Hepatocyte (in vitro differentiated cells): ENCODE results near the gene SOX10. TPM values are rescaled to one million over a fixed set of nuclear protein-coding genes. Genes with fewer than 3 reads are reported as not detected.

Experiments
- DNase-seq: peaks from one replicate; pipeline ENCODE4 v3.0.0-alpha.2; 2016; ENCODE audit warnings: low spot score
- H2AFZ ChIP-seq: fragments of 200-600 bp; sonication (generic); 2 replicates; pipeline ENCODE4 v1.6.0; 2016; ENCODE audit warnings: antibody characterized with exemption, mild to moderate bottlenecking
- H3K27ac ChIP-seq: fragments of 200-600 bp; sonication (generic); 2 replicates; pipeline ENCODE4 v1.5.1; 2016; ENCODE audit warnings: mild to moderate bottlenecking
- H3K27me3 ChIP-seq: fragments of 200-600 bp; sonication (generic); 2 replicates; pipeline ENCODE4 v1.6.1; 2016
- H3K36me3 ChIP-seq: fragments of 200-600 bp; sonication (generic); replicated peaks from 2 replicates; pipeline ENCODE4 v1.5.1; 2016; ENCODE audit warnings: low read depth; ENCODE audit not compliant: insufficient read depth
- H3K4me1 ChIP-seq: fragments of 200-600 bp; sonication (generic); 2 replicates; pipeline ENCODE4 v1.5.1; 2016; ENCODE audit warnings: mild to moderate bottlenecking, moderate library complexity; ENCODE audit not compliant: insufficient read depth
- H3K4me2 ChIP-seq: fragments of 200-600 bp; sonication (generic); 2 replicates; pipeline ENCODE4 v1.6.0; 2016
- H3K4me3 ChIP-seq: fragments of 200-600 bp; sonication (generic); 2 replicates; pipeline ENCODE4 v1.5.1; 2016; ENCODE audit warnings: mild to moderate bottlenecking
- H3K79me2 ChIP-seq: fragments of 200-600 bp; sonication (generic); 2 replicates; pipeline ENCODE4 v1.6.0; 2017; ENCODE audit warnings: mild to moderate bottlenecking
- H3K9me2 ChIP-seq: fragments of 200-600 bp; sonication (generic); replicated peaks from 2 replicates; pipeline ENCODE4 v1.6.0; 2017; ENCODE audit warnings: mild to moderate bottlenecking; ENCODE audit not compliant: insufficient read depth
- H3K9me3 ChIP-seq: fragments of 200-600 bp; sonication (generic); 2 replicates; pipeline ENCODE4 v1.5.1; 2016; ENCODE audit warnings: low read depth, mild to moderate bottlenecking
- H4K20me1 ChIP-seq: fragments of 200-600 bp; sonication (generic); 2 replicates; pipeline ENCODE4 v1.6.0; 2016; ENCODE audit warnings: mild to moderate bottlenecking; ENCODE audit not compliant: insufficient read depth, poor library complexity, severe bottlenecking
- EZH2 ChIP-seq: fragments of 200-600 bp; sonication (generic); IDR thresholded peaks from 2 replicates; pipeline ENCODE4 v1.6.1; 2016; ENCODE audit warnings: antibody characterized with exemption, mild to moderate bottlenecking, borderline replicate concordance
- EZH2phosphoT487 ChIP-seq: fragments of 200-600 bp; sonication (generic); IDR thresholded peaks from one replicate; pipeline ENCODE4 v1.6.1; 2018; ENCODE audit warnings: antibody characterized with exemption, mild to moderate bottlenecking, low read depth, moderate library complexity; ENCODE audit not compliant: unreplicated experiment, severe bottlenecking
- WGBS: methylation state at CpG from one replicate; pipeline ENCODE4 v1.1.6; 2016; ENCODE audit warnings: low lambda C conversion rate; ENCODE audit errors: missing lambda C conversion rate; 5-methylcytosine and 5-hydroxymethylcytosine counted together
- polyA plus RNA-seq: library from polyadenylated mRNA; unstranded; fragments of >200 nt; fragmentation: Nextera tagmentation; extraction: Ambion mirVana; gene quantifications from 2 replicates; pipeline ENCODE4 v1.2.1, GENCODE V29; 2016
- total RNA-seq: library from RNA; depleted of rRNA; stranded (reverse); fragments of >200 nt; gene quantifications from 2 replicates; pipeline ENCODE4 v1.2.3, GENCODE V29; 2014
- TF ChIP-seq, protein P1 (sequence below): fragments of 200-600 bp; sonication (generic); IDR thresholded peaks from 2 replicates; pipeline ENCODE4 v1.5.1; 2016; ENCODE audit warnings: antibody characterized with exemption, mild to moderate bottlenecking; ENCODE audit not compliant: poor library complexity

Gene SOX10
- total and polyA plus RNA-seq, 2 experiments from 2014 or later = not detected

DNA sequence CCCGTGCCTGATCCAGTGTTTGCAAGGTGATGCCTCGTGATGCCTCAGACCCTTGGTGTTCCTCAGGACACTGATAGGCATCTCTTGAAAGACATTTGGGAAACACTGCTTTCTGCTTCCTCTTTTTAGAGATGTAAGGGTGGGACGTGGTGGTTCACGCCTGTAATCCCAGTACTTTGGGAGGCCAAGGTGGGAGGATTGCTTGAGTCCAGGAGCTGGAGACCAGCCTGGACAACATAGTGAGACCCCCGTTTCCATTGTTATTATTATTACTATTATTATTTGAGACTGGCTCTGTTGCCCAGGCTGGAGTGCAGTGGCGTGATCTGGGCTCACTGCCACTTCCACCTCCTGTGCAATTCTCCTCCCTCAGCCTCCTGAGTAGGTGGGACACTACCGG, 6.5 kb upstream of the SOX10 start:
- Histone ChIP-seq H3K36me3 (no peaks in the 10 kb centered on the region), H3K9me3 (no peaks in the 10 kb centered on the region), H3K4me2 (no peak overlapping the region), H3K27ac (no peak overlapping the region), H3K9me2 (no peaks in the 10 kb centered on the region), H3K4me3 (no peak overlapping the region), H4K20me1 (no peaks in the 10 kb centered on the region), H3K27me3 (no peaks in the 10 kb centered on the region), H2AFZ (no peak overlapping the region), H3K79me2 (no peaks in the 10 kb centered on the region), H3K4me1 (no peaks in the 10 kb centered on the region)
- DNase-seq = no peak
- TF ChIP-seq EZH2 (no peak), EZH2phosphoT487 (no peak)
- TF ChIP-seq, protein P1, sequence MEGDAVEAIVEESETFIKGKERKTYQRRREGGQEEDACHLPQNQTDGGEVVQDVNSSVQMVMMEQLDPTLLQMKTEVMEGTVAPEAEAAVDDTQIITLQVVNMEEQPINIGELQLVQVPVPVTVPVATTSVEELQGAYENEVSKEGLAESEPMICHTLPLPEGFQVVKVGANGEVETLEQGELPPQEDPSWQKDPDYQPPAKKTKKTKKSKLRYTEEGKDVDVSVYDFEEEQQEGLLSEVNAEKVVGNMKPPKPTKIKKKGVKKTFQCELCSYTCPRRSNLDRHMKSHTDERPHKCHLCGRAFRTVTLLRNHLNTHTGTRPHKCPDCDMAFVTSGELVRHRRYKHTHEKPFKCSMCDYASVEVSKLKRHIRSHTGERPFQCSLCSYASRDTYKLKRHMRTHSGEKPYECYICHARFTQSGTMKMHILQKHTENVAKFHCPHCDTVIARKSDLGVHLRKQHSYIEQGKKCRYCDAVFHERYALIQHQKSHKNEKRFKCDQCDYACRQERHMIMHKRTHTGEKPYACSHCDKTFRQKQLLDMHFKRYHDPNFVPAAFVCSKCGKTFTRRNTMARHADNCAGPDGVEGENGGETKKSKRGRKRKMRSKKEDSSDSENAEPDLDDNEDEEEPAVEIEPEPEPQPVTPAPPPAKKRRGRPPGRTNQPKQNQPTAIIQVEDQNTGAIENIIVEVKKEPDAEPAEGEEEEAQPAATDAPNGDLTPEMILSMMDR = no peak
- WGBS = 94% methylated on average over 7 of the region's 7 CpGs

DNA sequence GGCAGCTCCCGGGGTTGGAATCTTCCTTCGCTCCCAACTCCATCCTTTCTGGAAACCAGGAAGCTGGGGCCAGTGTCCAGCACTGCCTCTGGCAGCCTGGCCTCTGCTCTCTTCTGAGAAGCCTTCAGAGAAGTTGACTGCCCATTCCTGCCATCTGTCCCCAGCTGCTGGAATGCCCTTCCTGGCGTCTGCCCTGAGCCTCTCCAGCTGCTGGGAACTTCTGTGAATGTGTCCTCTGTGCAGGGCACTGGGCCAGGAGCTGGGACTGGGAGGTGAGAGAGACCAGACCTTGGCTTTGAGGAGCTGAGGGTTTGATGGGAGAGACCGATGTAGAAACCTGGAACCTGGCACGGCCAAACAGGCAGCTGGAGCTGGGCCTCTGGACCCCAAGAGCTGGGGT, 5.9 kb upstream of the SOX10 start:
- H2AFZ ChIP-seq = no peak overlapping the region
- 94% methylated on average over 5 of the region's 5 CpGs for WGBS
- no peak overlapping the region for H3K4me2 ChIP-seq
- H3K79me2 ChIP-seq = no peaks in the 10 kb centered on the region
- no peaks in the 10 kb centered on the region for H3K9me2 ChIP-seq
- no peaks in the 10 kb centered on the region for H3K36me3 ChIP-seq
- H3K27me3 ChIP-seq = no peaks in the 10 kb centered on the region
- H4K20me1 ChIP-seq = no peaks in the 10 kb centered on the region
- no peaks in the 10 kb centered on the region for H3K9me3 ChIP-seq
- no peaks in the 10 kb centered on the region for H3K4me1 ChIP-seq
- no peak overlapping the region for H3K4me3 ChIP-seq
- TF ChIP-seq, protein P1 = no peak
- TF ChIP-seq EZH2phosphoT487 = no peak
- no peak for TF ChIP-seq EZH2
- H3K27ac ChIP-seq = no peak overlapping the region
- DNase-seq = no peak

DNA sequence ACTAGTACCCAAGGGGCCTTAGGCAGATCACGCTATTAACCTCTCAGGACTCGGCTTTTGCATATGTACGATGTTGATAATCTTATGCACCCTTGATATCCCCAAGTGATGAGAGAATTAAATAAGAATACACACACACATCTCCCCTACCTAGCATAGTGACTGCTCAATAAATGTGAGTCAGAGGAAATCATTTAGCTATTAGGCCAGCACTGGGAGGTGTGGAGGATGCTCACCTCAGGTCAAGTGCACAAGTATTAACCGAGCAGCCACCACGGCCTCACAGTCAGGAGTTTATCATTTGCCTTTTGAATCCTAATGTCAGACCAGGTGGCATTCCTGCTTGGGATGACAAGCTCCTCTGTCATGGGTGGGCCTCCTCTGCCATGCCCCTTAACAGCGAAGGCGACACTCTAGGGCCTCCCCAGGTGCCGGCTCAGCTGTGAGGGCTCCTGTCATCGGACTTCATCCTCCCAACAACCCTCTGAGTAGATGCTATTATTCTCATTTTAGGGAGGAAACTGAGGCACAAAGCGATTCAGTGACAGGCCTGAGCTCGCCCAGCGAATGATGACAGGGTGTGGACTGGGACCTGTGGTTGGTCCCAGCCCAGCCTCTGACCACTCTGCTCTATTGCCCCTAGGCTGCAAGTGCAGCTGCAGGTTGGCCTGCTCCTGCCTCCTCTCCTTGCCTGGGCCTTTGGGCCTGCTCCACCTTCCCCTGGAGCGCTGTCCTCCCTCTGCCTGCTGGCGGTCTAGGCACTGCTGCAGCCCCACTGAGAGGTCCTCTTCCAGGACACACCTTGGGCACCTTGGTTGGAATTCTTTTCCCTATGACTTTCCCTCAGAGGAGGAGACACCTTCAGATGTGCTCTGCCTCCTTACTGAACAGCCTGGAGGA, 5.0 kb upstream of the SOX10 start:
- 94% methylated on average over 14 of the region's 14 CpGs for WGBS
- H4K20me1 ChIP-seq = no peaks in the 10 kb centered on the region
- no peak overlapping the region for H3K4me2 ChIP-seq
- no peaks in the 10 kb centered on the region for H3K9me3 ChIP-seq
- no peaks in the 10 kb centered on the region for H3K79me2 ChIP-seq
- H3K36me3 ChIP-seq = no peaks in the 10 kb centered on the region
- peaks cover 7% of the 10 kb centered on the region for H3K27me3 ChIP-seq
- no peaks in the 10 kb centered on the region for H3K4me1 ChIP-seq
- H3K4me3 ChIP-seq = no peak overlapping the region
- TF ChIP-seq EZH2phosphoT487 (no peak), EZH2 (no peak)
- TF ChIP-seq, protein P1 = no peak
- no peak for DNase-seq
- no peak overlapping the region for H3K27ac ChIP-seq
- no peaks in the 10 kb centered on the region for H3K9me2 ChIP-seq
- H2AFZ ChIP-seq = no peak overlapping the region
